HG03460 (cell line): ENCODE data around the gene MACROD2.
"Not testable (repeated sequence)": the region's sequence is repeated elsewhere in the genome, so short reads cannot be mapped to it uniquely, and the experiment has no call there.

Experiments used
- ATAC-seq: cut with Tn5 transposase; IDR thresholded peaks from one replicate; pipeline ENCODE4 v1.9.1; 2021; ENCODE audit not compliant: unreplicated experiment

Gene MACROD2

GRCh38 chr20:15807271-15807670 lies 1812.0 kb downstream of the MACROD2 start:
- ATAC-seq, result no peak

DNA sequence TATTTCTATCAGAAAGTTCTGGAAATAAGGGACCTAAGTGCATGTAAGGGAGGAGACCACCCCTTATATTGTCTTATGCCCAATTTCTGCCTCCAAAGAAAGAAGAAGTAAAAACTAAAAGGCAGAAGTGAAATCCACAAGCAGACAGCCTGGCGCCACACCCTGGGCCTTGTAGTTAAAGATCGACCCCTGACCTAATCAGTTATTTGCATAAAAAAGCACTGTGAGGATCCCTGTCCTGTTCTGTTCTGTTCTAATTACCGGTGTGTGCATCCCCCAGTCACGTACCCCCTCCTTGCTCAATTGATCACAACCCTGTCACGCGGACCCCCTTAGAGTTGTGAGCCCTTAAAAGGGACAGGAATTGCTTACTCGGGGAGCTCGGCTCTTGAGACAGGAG lies 1812.5 kb downstream of the MACROD2 start:
- not testable (repeated sequence) for ATAC-seq

DNA sequence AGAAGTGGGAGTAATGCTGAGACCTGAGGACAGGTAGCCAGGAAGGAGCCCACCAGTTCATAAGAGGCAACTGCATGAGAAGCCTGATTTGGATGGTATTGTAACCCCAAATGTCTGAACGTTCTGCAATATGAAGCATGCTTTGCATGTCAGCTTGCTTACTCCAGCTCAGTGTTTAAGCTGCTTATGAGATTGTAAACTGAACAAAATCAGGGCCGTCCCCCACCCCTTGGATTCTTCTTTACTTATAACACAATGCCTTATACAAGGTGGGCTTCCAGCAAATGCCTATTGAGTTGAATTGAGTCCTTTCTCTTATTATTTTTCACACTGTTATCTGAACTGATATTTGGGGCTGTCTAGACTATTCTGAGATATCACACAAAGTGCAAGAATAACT lies 1816.6 kb downstream of the MACROD2 start:
- ATAC-seq, result no peak

DNA sequence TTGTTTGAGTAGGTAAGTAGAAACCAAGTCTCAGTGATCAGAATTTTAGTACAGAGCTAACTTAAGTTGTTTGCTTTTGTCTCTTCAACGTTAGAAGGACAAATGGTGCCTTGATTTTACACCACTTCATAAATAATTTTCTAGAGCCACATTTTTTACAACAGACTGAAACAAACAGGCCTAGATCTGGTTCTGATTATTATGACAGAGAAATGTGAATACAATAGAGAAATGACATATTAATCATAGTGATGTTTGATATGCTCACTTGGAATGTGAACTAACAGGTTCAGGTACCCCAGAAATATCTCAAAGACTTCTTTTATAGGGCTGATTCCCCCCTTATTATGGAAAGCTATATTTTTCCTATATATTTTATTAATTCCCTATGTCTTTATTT lies 1817.4 kb downstream of the MACROD2 start:
- no peak for ATAC-seq

DNA sequence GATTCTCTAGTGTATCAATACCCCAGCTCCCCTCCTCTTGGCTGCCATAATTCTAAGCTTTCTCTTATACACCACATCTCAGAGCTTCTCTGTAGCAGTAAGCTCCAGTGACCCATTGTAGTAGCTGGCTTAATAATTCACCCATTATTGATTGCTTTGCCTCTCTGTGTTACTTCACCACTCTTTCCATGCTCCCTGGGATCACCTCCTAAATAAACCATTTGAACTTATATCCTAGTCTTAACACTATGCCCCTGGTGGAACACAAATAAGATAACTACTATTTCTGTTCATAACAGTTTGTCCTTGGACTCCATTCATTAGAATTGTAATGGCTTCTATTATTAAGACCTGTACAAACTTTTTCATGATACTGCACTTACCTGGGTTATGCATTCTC lies 1819.0 kb downstream of the MACROD2 start:
- no peak for ATAC-seq

- no peak for ATAC-seq
Observed at GRCh38 chr20:15814911-15815310, 1819.6 kb downstream of the MACROD2 start.

- ATAC-seq, result no peak
Observed at GRCh38 chr20:15817351-15817750, 1822.0 kb downstream of the MACROD2 start.

DNA sequence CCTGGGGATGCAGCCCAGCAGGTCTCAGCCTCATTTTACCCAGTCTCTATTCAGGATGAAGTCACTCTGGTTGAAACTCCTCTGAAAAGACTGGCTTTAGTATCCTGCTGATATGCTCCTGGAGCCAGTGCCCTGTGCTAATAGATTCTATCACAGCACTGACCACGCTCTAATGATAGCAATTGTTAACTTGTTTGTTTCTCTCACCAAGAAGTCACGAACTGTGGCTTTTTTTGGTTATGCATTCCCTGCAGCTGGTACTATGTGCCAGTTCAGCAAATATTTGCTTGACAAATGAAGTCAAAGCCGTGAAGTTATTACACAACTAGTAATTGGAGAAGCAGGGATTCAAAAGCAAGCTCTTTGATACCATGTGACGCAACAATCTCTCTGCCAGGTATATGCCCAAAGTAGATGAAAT lies 1823.3 kb downstream of the MACROD2 start:
- no peak for ATAC-seq

- no peak for ATAC-seq
Observed at GRCh38 chr20:15823718-15824117, 1828.4 kb downstream of the MACROD2 start.

- no peak for ATAC-seq
Observed at GRCh38 chr20:15827628-15828027, 1832.3 kb downstream of the MACROD2 start.

- ATAC-seq, result no peak
Observed at GRCh38 chr20:15831201-15831600, 1835.9 kb downstream of the MACROD2 start.

GRCh38 chr20:15832512-15832911 lies 1837.2 kb downstream of the MACROD2 start:
- ATAC-seq, result no peak

- ATAC-seq, result no peak
Observed at GRCh38 chr20:15834857-15835256, 1839.5 kb downstream of the MACROD2 start.

DNA sequence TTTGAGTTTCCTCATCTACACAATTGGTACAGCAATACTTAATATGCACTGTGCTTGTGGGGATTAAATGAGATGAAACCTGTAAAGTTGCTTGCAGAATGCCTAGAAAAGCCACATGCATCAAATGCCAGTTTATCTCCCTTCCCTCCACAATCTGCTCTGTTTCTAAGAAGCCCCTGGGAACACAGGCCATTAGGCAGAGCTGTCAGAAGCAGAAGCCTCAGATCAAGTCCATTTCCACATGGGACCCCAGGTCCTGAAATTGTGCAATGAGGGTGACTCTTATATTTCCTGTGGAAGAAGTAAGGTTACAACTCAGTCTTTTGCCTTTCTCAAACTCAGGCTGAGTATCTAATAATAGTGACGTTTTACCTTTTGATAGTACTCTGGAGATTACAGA lies 1840.5 kb downstream of the MACROD2 start:
- ATAC-seq, result no peak

- no peak for ATAC-seq
Observed at GRCh38 chr20:15836634-15837033, 1841.3 kb downstream of the MACROD2 start.

- ATAC-seq, result no peak
Observed at GRCh38 chr20:15837563-15837962, 1842.2 kb downstream of the MACROD2 start.

DNA sequence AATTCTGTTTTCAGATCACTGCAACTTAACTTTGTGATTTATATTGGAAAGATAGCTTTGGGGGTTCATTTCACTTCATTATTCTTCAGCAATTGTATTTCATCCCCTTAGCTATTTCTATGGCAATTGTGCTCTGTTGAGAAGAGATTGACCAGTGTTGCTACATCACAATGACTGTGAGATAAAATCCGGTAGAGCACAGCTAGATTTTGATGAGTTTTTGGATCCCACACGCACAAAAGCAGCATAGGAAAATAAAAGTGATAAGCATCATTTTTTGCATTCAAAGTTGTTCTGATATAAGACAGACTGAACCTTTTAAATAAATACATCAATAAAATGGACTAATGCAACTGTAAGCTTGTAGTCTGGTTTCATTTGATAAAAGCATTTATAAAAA lies 1843.2 kb downstream of the MACROD2 start:
- no peak for ATAC-seq

- no peak for ATAC-seq
Observed at GRCh38 chr20:15840636-15841301, 1845.5 kb downstream of the MACROD2 start.

DNA sequence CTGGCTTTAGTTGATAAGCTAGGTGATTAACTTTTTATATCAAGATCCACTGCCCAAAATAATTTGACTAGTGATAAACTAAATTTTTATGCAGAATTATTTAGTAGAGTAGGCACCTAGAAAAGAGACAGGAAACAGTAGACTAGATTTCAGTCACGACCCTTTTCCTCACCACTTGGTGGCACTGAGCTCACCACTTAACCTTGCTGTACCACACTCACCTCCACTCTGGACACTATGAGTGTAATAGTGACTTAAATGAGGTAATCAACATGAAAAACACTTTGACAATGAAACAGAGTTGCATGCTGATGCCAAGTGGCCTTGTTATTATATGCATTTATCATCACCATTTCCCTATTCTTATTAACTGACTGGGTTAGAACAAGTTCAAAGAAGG lies 1847.6 kb downstream of the MACROD2 start:
- ATAC-seq, result peak; percentile 77

GRCh38 chr20:15843777-15844176 lies 1848.5 kb downstream of the MACROD2 start:
- ATAC-seq, result no peak

DNA sequence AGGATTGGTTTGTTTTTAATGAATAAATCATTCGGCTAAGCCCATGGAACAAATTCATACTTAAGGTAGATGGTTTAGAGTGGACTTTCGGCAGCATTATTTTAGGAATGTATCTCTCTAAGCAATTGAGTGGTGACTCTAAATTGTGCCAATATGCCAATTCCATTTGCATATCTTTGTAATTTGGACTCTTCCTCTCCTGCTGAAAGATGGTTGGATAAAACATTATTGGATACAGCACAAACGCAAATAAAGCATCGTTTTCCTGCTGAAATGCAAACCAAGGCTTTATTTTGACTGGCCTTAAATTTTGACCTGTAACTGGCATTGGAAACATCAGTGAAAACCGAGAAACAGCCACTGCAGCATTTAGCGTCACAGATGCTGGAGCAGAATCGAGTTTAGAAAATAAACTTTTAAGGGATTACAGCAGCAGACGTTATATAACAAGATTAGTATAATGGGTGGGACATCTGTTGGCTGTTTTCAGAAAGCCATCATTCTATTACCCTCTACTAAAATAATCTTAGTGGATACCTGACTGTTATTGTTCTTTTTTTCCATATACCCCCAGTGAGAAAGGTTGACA lies 1852.0 kb downstream of the MACROD2 start:
- no peak for ATAC-seq

- no peak for ATAC-seq
Observed at GRCh38 chr20:15848126-15848525, 1852.8 kb downstream of the MACROD2 start.
